ENCODE results near the gene PIK3CB.
"Not testable (repeated sequence)": the region's sequence is repeated elsewhere in the genome, so short reads cannot be mapped to it uniquely, and the experiment has no call there.

PIK3CB gene

GRCh38 chr3:138802223-138802622, 32.5 kb downstream of the PIK3CB start:
- FAIRE-seq = not testable (repeated sequence)

- FAIRE-seq = no peak
These were observed 32.9 kb downstream of the PIK3CB start for GRCh38 chr3:138801792-138802191.

- no peak for FAIRE-seq
These were observed 34.5 kb downstream of the PIK3CB start for GRCh38 chr3:138800248-138800647.

GRCh38 chr3:138799822-138800221, 34.9 kb downstream of the PIK3CB start:
- no peak for FAIRE-seq

GRCh38 chr3:138797508-138798038, 37.2 kb downstream of the PIK3CB start:
- no peak for FAIRE-seq

- FAIRE-seq = no peak
These were observed 38.0 kb downstream of the PIK3CB start for GRCh38 chr3:138796761-138797160.

GRCh38 chr3:138786788-138787271, 47.9 kb downstream of the PIK3CB start:
- no peak for FAIRE-seq

- FAIRE-seq = no peak
These were observed 48.8 kb downstream of the PIK3CB start for GRCh38 chr3:138785951-138786350.

GRCh38 chr3:138785362-138785857, 49.3 kb downstream of the PIK3CB start:
- FAIRE-seq = not testable (repeated sequence)

GRCh38 chr3:138782755-138783154, 52.0 kb downstream of the PIK3CB start:
- no peak for FAIRE-seq

GRCh38 chr3:138781012-138781470, 53.7 kb downstream of the PIK3CB start:
- FAIRE-seq = no peak

GRCh38 chr3:138778643-138779042, 56.1 kb downstream of the PIK3CB start:
- FAIRE-seq = no peak

GRCh38 chr3:138776961-138777360, 57.8 kb downstream of the PIK3CB start:
- FAIRE-seq = no peak

GRCh38 chr3:138775254-138775595, 59.5 kb downstream of the PIK3CB start:
- no peak for FAIRE-seq

GRCh38 chr3:138774529-138775253, 60.0 kb downstream of the PIK3CB start:
- FAIRE-seq = no peak

GRCh38 chr3:138771585-138771984, 63.1 kb downstream of the PIK3CB start:
- FAIRE-seq = no peak

- no peak for FAIRE-seq
These were observed 65.1 kb downstream of the PIK3CB start for GRCh38 chr3:138769616-138770015.

- no peak for FAIRE-seq
These were observed 65.8 kb downstream of the PIK3CB start for GRCh38 chr3:138768946-138769345.

GRCh38 chr3:138768125-138768524, 66.6 kb downstream of the PIK3CB start:
- FAIRE-seq = no peak

- FAIRE-seq = no peak
These were observed 67.1 kb downstream of the PIK3CB start for GRCh38 chr3:138767498-138768104.

- no peak for FAIRE-seq
These were observed 73.7 kb downstream of the PIK3CB start for GRCh38 chr3:138761002-138761401.

- no peak for FAIRE-seq
These were observed 86.5 kb downstream of the PIK3CB start for GRCh38 chr3:138748190-138748589.

GRCh38 chr3:138747225-138747624, 87.5 kb downstream of the PIK3CB start:
- no peak for FAIRE-seq

- FAIRE-seq = no peak
These were observed 94.7 kb downstream of the PIK3CB start for GRCh38 chr3:138740072-138740471.
